OCI-LY1 (cell line): ENCODE measurements around the gene NFAM1.

Source experiments
- H2AFZ ChIP-seq: fragments of 200-600 bp; sonication (generic), shearing (Covaris generic); 2 replicates; pipeline ENCODE4 v1.6.0; 2014; ENCODE audit warnings: antibody characterized with exemption, mild to moderate bottlenecking, low read length
- H3F3A ChIP-seq: fragments of 200-600 bp; sonication (generic), shearing (Covaris generic); 2 replicates; pipeline ENCODE4 v1.6.0; 2014; ENCODE audit warnings: mild to moderate bottlenecking, antibody characterized with exemption, low read length, moderate library complexity; ENCODE audit not compliant: insufficient read depth
- H3K27ac ChIP-seq: fragments of 200-600 bp; sonication (generic); 2 replicates; pipeline ENCODE4 v1.5.1; 2014; ENCODE audit warnings: low read length, mixed run types, mild to moderate bottlenecking, low read depth; ENCODE audit not compliant: poor library complexity, severe bottlenecking
- H3K27me3 ChIP-seq: fragments of 200-600 bp; sonication (generic); 2 replicates; pipeline ENCODE4 v1.6.0; 2014; ENCODE audit warnings: antibody characterized with exemption, mild to moderate bottlenecking, low read length, moderate library complexity; ENCODE audit not compliant: insufficient read depth
- H3K36me3 ChIP-seq: fragments of 200-600 bp; sonication (generic); 2 replicates; pipeline ENCODE4 v1.6.1; 2014; ENCODE audit warnings: mild to moderate bottlenecking, antibody characterized with exemption, low read length, moderate library complexity, mixed read lengths; ENCODE audit not compliant: insufficient read depth
- H3K4me1 ChIP-seq: fragments of 200-600 bp; sonication (generic); 2 replicates; pipeline ENCODE4 v1.5.1; 2014; ENCODE audit warnings: mild to moderate bottlenecking, low read length, moderate library complexity; ENCODE audit not compliant: insufficient read depth, severe bottlenecking
- H3K4me2 ChIP-seq: fragments of 200-600 bp; sonication (generic), shearing (Covaris generic); 2 replicates; pipeline ENCODE4 v1.6.1; 2014; ENCODE audit warnings: low read length
- H3K4me3 ChIP-seq: fragments of 200-600 bp; sonication (generic); 2 replicates; pipeline ENCODE4 v1.5.1; 2014; ENCODE audit warnings: low read length, low read depth, mild to moderate bottlenecking, mixed read lengths; ENCODE audit not compliant: poor library complexity, severe bottlenecking
- H3K79me2 ChIP-seq: fragments of 200-600 bp; shearing (Covaris generic); 2 replicates; pipeline ENCODE4 v1.6.1; 2016; ENCODE audit warnings: mixed run types, low read length, mixed read lengths; ENCODE audit not compliant: insufficient read depth
- H3K9ac ChIP-seq: fragments of 200-600 bp; sonication (generic), shearing (Covaris generic); 2 replicates; pipeline ENCODE4 v1.6.1; 2014; ENCODE audit warnings: mild to moderate bottlenecking, low read length, mixed read lengths
- H3K9me2 ChIP-seq: fragments of 200-600 bp; sonication (generic), shearing (Covaris generic); 2 replicates; pipeline ENCODE4 v1.6.1; 2014; ENCODE audit warnings: low read depth, mild to moderate bottlenecking, low read length, mixed read lengths
- H3K9me3 ChIP-seq: fragments of 200-600 bp; shearing (Covaris generic); 2 replicates; pipeline ENCODE4 v1.6.1; 2014; ENCODE audit warnings: low read length, mixed read lengths
- H4K20me1 ChIP-seq: fragments of 200-600 bp; sonication (generic), shearing (Covaris generic); 2 replicates; pipeline ENCODE4 v1.6.0; 2016; ENCODE audit warnings: mild to moderate bottlenecking, low read length; ENCODE audit not compliant: insufficient read depth
- CTCF ChIP-seq: fragments of 200-600 bp; sonication (generic), shearing (Covaris generic); IDR thresholded peaks from 2 replicates; pipeline ENCODE4 v1.5.1; 2017; ENCODE audit warnings: mild to moderate bottlenecking, antibody characterized with exemption, low read length, moderate library complexity, mixed read lengths
- EZH2 ChIP-seq: fragments of 200-600 bp; sonication (generic), shearing (Covaris generic); IDR thresholded peaks from 2 replicates; pipeline ENCODE4 v1.8.0; 2017; ENCODE audit warnings: borderline replicate concordance, mixed run types, mild to moderate bottlenecking, antibody characterized with exemption, low read length, moderate library complexity, mixed read lengths

The NFAM1 gene

GRCh38 chr22:42428025-42428424, 4.2 kb downstream of the NFAM1 start:
- H4K20me1 ChIP-seq = no peaks in the 10 kb centered on the region
- no peaks in the 10 kb centered on the region for H3F3A ChIP-seq
- TF ChIP-seq CTCF (no peak), EZH2 (no peak)
- no peaks in the 10 kb centered on the region for H3K4me1 ChIP-seq
- no peaks in the 10 kb centered on the region for H3K9me2 ChIP-seq
- H3K4me3 ChIP-seq = no peak overlapping the region
- no peak overlapping the region for H2AFZ ChIP-seq
- no peaks in the 10 kb centered on the region for H3K36me3 ChIP-seq
- H3K79me2 ChIP-seq = no peaks in the 10 kb centered on the region
- H3K9ac ChIP-seq = no peak overlapping the region
- no peak overlapping the region for H3K4me2 ChIP-seq
- H3K27me3 ChIP-seq = no peaks in the 10 kb centered on the region
- H3K9me3 ChIP-seq = no peaks in the 10 kb centered on the region
- H3K27ac ChIP-seq = no peak overlapping the region

- Histone ChIP-seq H3K36me3 (no peaks in the 10 kb centered on the region), H3K4me2 (no peak overlapping the region), H3K27me3 (no peaks in the 10 kb centered on the region), H2AFZ (no peak overlapping the region), H3K4me3 (no peak overlapping the region), H4K20me1 (no peaks in the 10 kb centered on the region), H3F3A (no peaks in the 10 kb centered on the region), H3K9me2 (no peaks in the 10 kb centered on the region), H3K9me3 (no peaks in the 10 kb centered on the region), H3K79me2 (no peaks in the 10 kb centered on the region), H3K4me1 (no peaks in the 10 kb centered on the region), H3K27ac (no peak overlapping the region), H3K9ac (no peak overlapping the region)
- TF ChIP-seq EZH2 (no peak), CTCF (no peak)
Observed at GRCh38 chr22:42427167-42427566, 5.0 kb downstream of the NFAM1 start.

DNA sequence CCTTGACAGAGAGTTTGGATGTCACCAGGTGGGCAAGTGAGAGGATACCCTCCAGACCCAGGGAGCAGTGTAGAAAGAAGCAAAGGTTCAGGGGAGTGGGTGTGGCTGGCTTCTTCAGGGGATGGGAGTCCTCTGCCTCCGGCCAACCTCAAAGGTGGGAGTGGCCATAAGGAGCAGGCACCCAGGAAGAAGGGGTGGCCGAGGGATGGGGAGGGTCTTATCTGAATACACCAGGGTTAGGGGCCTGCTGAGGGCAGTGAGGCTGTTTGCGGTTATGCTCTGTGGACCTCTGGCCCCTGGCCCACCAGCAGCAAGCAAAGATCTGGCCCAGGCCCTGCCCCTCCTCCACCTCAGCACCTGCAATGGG, 6.2 kb downstream of the NFAM1 start:
- Histone ChIP-seq H3K4me1 (no peaks in the 10 kb centered on the region), H3K36me3 (no peaks in the 10 kb centered on the region), H3F3A (no peaks in the 10 kb centered on the region), H3K79me2 (no peaks in the 10 kb centered on the region), H4K20me1 (no peaks in the 10 kb centered on the region), H3K4me2 (no peak overlapping the region), H3K27me3 (peaks cover 5% of the 10 kb centered on the region; the same call in 1 of the 2 replicates), H3K9me2 (no peaks in the 10 kb centered on the region), H2AFZ (no peak overlapping the region), H3K27ac (no peak overlapping the region), H3K4me3 (no peak overlapping the region), H3K9ac (no peak overlapping the region), H3K9me3 (no peaks in the 10 kb centered on the region)
- TF ChIP-seq CTCF = no peak
- TF ChIP-seq EZH2 = no peak
